CD4-positive, alpha-beta T cell treated with Interleukin-1 beta for 1 hour (primary cell): Measurements from ENCODE around the gene WFIKKN1.

ENCODE experiments used
- DNase-seq, 2 donors: peaks; one replicate each; pipeline ENCODE4 v3.0.0-alpha.2; 2020 to 2022

The WFIKKN1 gene

GRCh38 chr16:675884-676564 lies 45.2 kb downstream of the WFIKKN1 start:
- no peak for DNase-seq

- no peak for DNase-seq
These were observed 45.7 kb downstream of the WFIKKN1 start for GRCh38 chr16:676565-676902.

DNA sequence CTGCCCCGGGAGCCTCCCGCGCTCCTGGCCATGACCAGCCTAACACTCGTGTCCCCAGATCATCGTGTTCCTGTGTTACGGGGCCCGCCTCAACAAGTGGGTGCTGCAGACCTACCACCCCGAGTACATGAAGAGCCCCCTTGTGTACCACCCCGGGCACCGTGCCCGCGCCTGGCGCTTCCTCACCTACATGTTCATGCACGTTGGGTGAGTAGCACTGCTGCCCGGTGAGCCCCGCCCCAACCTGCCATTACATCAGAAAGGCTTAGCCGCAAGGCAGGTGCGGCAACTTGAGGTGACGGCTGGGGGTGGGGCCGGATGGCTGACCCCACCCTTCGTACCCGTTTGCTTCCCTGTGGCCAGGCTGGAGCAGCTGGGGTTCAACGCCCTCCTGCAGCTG lies 46.1 kb downstream of the WFIKKN1 start:
- peak; percentile 34 to 53 for DNase-seq

- no peak for DNase-seq
These were observed 46.8 kb downstream of the WFIKKN1 start for GRCh38 chr16:677316-678190.

DNA sequence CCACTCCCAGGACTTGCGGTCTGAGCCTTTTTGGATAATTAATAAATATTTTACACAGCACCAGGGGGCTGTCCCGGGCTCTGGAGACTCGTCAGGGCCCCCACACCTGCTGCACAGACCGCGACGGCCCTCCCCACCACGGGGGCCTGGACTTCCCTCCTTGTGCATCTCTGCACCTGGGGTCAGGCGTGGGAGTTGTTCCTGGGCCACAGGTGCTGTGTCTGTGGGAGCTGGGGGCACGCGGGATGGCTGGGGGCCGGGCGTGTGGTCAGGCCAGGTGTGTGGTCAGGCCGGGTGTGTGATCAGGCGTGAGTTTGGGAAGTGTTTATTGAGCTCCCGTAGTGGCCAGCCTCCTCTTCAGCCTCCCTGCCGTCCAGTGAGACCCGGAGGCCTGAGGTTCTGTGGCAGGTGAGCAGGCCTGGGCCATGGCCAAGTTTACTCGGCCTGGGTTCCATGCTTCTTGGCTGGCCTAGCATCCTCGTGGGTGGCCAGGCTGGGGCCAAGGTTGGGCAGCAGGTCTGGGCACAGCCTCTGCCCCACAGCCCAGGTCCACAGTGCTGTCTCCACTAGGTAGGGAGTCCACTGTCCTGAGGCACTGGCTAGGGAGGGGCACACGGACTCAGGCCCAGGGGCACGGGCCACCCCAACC lies 47.5 kb downstream of the WFIKKN1 start:
- no peak for DNase-seq

DNA sequence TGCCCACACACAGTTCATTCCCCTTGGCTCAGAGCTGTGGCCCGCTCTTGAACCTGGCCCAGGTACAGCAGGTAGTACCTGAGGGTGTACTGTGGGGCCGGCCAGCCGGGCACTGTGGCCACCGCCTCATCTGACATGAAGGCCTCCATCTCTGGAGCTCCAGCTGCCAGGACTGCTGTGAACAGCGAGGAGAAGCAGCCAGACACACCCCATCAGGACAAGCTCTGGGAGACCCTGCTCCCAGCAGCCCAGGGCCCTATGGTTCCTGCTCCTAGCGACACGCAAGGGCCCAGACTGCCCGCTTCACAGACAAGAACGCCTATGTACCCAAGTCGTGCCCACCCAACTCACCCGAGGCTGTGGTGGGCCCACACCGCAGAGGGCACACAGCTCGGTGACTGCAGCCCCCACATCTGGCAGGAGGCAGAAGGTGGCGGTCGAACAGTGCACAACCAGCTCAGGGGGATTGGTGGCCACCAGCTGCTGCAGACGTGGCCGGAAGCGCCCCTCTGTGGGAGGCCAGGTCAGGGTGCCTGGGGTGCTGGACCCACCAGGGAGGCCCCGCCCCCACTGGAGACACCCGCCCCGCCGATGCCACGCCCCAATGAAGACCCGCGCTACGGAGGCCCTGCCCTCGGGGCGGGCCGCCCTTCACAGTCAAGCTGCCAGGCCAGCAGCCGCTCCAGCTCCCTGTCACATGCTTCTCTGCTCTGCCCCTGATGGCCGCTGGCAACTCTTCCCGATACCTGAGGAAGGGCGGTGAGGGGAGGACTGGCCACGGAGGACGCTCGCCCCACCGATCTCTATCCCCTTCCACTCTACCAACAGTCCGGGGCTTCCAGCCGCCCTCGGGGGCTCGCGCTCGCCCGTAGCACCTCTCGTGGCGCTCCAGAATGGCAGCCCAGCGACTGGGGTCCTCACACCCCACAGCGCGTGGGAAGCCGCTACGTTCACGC lies 48.4 kb downstream of the WFIKKN1 start:
- DNase-seq = peak; percentile 58 to 60

GRCh38 chr16:679814-680624 lies 49.2 kb downstream of the WFIKKN1 start, which contains the start of gene STUB1:
STUB1 (plus strand) TSS chr16:680410; CDS start chr16:680526, 116 bp downstream.
- peak; percentile 86 to 88 for DNase-seq

DNA sequence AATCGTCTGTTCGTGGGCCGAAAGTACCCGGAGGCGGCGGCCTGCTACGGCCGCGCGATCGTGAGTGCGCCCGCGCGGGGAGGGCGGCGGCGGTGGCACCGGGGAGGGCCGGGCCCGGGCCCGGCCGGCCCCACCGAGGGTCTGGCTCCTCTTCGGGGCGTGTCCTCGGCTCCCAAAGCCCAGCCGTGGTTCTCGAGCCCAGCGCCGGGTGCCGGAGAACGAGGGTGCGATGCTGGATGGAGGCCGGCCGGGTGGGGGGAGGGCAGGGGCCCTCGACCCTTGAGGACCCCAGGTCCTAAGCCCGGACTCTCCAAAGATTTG lies 49.8 kb downstream of the WFIKKN1 start:
- DNase-seq = no peak

DNA sequence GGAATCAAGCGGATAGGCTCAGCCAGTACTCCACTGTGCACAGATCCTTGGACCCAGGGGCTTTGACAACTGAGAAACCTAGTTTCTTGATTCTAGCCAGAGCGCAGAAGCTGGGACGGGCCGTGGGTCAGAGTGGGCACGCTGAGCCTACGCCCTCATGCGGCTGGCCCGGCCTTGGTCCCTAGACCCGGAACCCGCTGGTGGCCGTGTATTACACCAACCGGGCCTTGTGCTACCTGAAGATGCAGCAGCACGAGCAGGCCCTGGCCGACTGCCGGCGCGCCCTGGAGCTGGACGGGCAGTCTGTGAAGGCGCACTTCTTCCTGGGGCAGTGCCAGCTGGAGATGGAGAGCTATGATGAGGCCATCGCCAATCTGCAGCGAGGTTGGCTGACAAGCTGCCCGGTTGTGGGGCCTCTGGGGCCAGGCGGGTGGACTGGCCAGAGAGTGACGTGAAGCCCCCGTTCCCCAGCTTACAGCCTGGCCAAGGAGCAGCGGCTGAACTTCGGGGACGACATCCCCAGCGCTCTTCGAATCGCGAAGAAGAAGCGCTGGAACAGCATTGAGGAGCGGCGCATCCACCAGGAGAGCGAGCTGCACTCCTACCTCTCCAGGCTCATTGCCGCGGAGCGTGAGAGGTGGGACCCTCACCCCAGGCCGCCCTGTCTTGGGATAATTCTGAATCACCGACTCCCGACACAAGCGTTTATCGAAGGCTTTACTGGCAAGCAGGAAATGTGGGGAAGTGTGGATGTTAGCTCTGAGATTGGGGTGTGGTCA lies 50.4 kb downstream of the WFIKKN1 start:
- no peak for DNase-seq

DNA sequence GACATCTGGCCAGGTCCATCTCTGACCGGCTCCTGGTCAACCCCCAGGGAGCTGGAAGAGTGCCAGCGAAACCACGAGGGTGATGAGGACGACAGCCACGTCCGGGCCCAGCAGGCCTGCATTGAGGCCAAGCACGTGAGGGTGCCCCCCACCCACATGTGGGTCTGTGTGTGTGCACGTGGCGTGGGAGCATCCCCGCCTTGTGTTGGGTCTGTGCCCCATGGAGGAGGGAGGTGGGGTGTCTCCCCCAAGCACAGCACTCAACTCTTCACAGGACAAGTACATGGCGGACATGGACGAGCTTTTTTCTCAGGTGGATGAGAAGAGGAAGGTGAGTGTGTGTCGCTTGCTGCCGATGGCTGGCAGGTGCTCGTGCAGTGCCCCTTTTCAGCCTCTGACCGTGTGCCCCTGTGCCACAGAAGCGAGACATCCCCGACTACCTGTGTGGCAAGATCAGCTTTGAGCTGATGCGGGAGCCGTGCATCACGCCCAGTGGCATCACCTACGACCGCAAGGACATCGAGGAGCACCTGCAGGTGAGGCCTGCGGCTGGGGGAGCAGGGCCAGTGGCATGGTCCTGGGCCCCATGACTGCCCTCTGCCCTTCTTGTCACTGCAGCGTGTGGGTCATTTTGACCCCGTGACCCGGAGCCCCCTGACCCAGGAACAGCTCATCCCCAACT lies 51.1 kb downstream of the WFIKKN1 start:
- DNase-seq = no peak

- DNase-seq = no peak
These were observed 52.0 kb downstream of the WFIKKN1 start for GRCh38 chr16:682493-683395.

- DNase-seq = no peak
These were observed 52.7 kb downstream of the WFIKKN1 start for GRCh38 chr16:683396-684070.
